PC-9 (cell line): Measurements from ENCODE around the gene ELOA2. TPM values are rescaled to one million over a fixed set of nuclear protein-coding genes. Genes with fewer than 3 reads are reported as not detected.

Source experiments
- BruUV-seq: library from RNA; stranded (reverse); fragments of 400-500 nt; replicated peaks from 2 replicates; lab custom pipeline; 2021; lab: Mats Ljungman, UMichigan
- CTCF ChIA-PET: fragments of 300-600 bp; sonication (Branson Sonifier 250); formaldehyde crosslinking; loops from one replicate; lab custom pipeline; 2022; ENCODE audit warnings: antibody characterized with exemption; lab: Charles Lee
- POLR2A ChIA-PET: fragments of 300-600 bp; sonication (Branson Sonifier 250); formaldehyde crosslinking; loops from one replicate; lab custom pipeline; 2022; ENCODE audit warnings: antibody characterized with exemption; ENCODE audit not compliant: unreplicated experiment; lab: Charles Lee
- DNase-seq, 2 experiments: peaks; one replicate each; pipeline versions ENCODE4 v3.0.0 to v3.0.0-alpha.2; 2015 to 2022; ENCODE audit warnings: mixed read lengths in 1 of 2
- H2AFZ ChIP-seq: fragments of 200-600 bp; sonication (generic); 2 replicates; pipeline ENCODE4 v1.8.1; 2017; ENCODE audit warnings: antibody characterized with exemption
- H3F3A ChIP-seq: fragments of 200-600 bp; sonication (generic); 2 replicates; pipeline ENCODE4 v1.8.1; 2017; ENCODE audit warnings: antibody characterized with exemption, mild to moderate bottlenecking, low read depth; ENCODE audit not compliant: insufficient read depth
- H3K27ac ChIP-seq: fragments of 200-600 bp; sonication (generic); 2 replicates; pipeline ENCODE4 v1.6.1; 2016; ENCODE audit warnings: mixed run types
- H3K27me3 ChIP-seq: fragments of 200-600 bp; sonication (generic); 2 replicates; pipeline ENCODE4 v1.6.1; 2016; ENCODE audit warnings: low read depth, mixed run types; ENCODE audit not compliant: insufficient read depth
- H3K36me3 ChIP-seq: fragments of 200-600 bp; sonication (generic); 2 replicates; pipeline ENCODE4 v1.6.1; 2016; ENCODE audit warnings: low read depth, mixed run types
- H3K4me1 ChIP-seq: fragments of 200-600 bp; sonication (generic); replicated peaks from 2 replicates; pipeline ENCODE4 v1.6.1; 2016; ENCODE audit warnings: mixed run types; ENCODE audit not compliant: insufficient read depth
- H3K4me2 ChIP-seq: fragments of 200-600 bp; sonication (generic); 2 replicates; pipeline ENCODE4 v1.6.1; 2017; ENCODE audit warnings: mixed run types
- H3K4me3 ChIP-seq: fragments of 200-600 bp; sonication (generic); 2 replicates; pipeline ENCODE4 v1.6.1; 2016; ENCODE audit warnings: mixed run types
- H3K79me2 ChIP-seq: fragments of 200-600 bp; sonication (generic); 2 replicates; pipeline ENCODE4 v1.6.1; 2017; ENCODE audit warnings: low read depth, mixed run types
- H3K9me2 ChIP-seq: fragments of 200-600 bp; sonication (generic); 2 replicates; pipeline ENCODE4 v1.8.1; 2017; ENCODE audit warnings: mild to moderate bottlenecking; ENCODE audit not compliant: insufficient read depth
- H3K9me3 ChIP-seq: fragments of 200-600 bp; sonication (generic); 2 replicates; pipeline ENCODE4 v1.8.1; 2016; ENCODE audit warnings: low read depth; ENCODE audit not compliant: insufficient read depth
- H4K20me1 ChIP-seq: fragments of 200-600 bp; sonication (generic); 2 replicates; pipeline ENCODE4 v1.8.1; 2017; ENCODE audit not compliant: insufficient read depth
- EZH2 ChIP-seq: fragments of 200-600 bp; sonication (generic); IDR thresholded peaks from 2 replicates; pipeline ENCODE4 v1.8.0; 2017; ENCODE audit warnings: antibody characterized with exemption, low read depth
- intact Hi-C: fragments of 100-400 bp; cut with micrococcal nuclease; formaldehyde crosslinking; loops from one replicate; pipeline ENCODE4 v1.10.0; 2022; ENCODE audit not compliant: unreplicated experiment
- total RNA-seq: library from RNA; stranded (reverse); gene quantifications from 2 replicates; pipeline ENCODE4 v1.2.3, GENCODE V29; 2021
- TF ChIP-seq, protein P1 (sequence below): fragments of 200-600 bp; sonication (generic); conservative IDR thresholded peaks from 2 replicates; pipeline ENCODE4 v1.6.1; 2017; ENCODE audit warnings: mixed run types, antibody characterized with exemption, mild to moderate bottlenecking, moderate library complexity

Gene ELOA2
- total RNA-seq, 1 experiment from 2014 or later: not detected

DNA sequence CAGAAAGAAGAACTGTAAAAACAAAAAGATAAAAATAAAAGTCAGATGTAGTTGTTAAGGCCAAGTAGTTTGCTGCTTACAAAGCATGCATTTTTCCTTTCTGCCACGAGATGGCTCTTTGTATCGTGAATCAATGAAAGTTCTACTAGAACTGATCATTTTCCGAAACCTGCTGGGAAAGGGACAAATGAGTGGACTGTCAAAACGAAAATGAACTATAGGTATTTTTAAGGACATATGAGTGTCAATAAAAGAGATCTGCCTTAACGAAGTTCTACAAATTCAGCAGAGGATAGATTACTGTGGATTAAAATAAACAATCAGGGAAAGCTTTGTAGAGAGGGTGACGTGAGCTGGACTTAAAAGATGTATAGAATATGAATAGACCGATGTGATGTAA, 15.0 kb upstream of the ELOA2 start:
- Histone ChIP-seq H3K79me2 (no peaks in the 10 kb centered on the region), H3K4me3 (no peak overlapping the region), H3K4me1 (no peaks in the 10 kb centered on the region), H3F3A (no peaks in the 10 kb centered on the region), H4K20me1 (no peaks in the 10 kb centered on the region), H3K27ac (no peak overlapping the region), H3K4me2 (no peak overlapping the region), H2AFZ (no peak overlapping the region), H3K9me3 (no peaks in the 10 kb centered on the region), H3K36me3 (no peaks in the 10 kb centered on the region), H3K27me3 (no peaks in the 10 kb centered on the region; the same call in 1 of the 2 replicates), H3K9me2 (no peaks in the 10 kb centered on the region)
- POLR2A ChIA-PET: no interaction called here
- TF ChIP-seq EZH2: no peak
- TF ChIP-seq, protein P1, sequence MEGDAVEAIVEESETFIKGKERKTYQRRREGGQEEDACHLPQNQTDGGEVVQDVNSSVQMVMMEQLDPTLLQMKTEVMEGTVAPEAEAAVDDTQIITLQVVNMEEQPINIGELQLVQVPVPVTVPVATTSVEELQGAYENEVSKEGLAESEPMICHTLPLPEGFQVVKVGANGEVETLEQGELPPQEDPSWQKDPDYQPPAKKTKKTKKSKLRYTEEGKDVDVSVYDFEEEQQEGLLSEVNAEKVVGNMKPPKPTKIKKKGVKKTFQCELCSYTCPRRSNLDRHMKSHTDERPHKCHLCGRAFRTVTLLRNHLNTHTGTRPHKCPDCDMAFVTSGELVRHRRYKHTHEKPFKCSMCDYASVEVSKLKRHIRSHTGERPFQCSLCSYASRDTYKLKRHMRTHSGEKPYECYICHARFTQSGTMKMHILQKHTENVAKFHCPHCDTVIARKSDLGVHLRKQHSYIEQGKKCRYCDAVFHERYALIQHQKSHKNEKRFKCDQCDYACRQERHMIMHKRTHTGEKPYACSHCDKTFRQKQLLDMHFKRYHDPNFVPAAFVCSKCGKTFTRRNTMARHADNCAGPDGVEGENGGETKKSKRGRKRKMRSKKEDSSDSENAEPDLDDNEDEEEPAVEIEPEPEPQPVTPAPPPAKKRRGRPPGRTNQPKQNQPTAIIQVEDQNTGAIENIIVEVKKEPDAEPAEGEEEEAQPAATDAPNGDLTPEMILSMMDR: peak; percentile 77
- BruUV-seq: no TSS peak
- intact Hi-C loops: loop anchor here (1.0 to 5.0 kb wide), 2 partner anchors 155 to 697 kb away; no protein-coding TSS in a partner anchor
- peak; percentile 3 to 40 for DNase-seq
- CTCF ChIA-PET: interaction anchor here (1.0 kb wide), 1 partner anchor 154 kb away, joined by 3 read pairs; no protein-coding TSS in a partner anchor

DNA sequence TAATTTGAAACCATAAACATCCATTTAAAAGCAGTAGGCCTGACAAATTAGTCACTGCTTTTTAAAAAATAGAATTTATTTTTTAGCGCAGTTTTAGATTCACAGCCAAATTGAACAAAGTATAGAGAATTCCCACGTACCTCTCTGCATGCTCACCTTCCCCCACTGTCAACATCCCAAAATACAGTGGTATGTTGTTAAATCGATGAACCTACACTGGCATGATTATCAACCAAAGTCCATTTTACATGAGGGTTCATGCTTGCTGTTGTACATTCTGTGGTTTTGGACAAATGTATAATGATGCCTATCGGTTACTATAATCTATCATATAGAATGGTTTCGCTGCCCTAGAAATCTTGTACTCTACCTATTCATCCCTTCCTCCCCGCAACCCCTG, 5.6 kb upstream of the ELOA2 start:
- Histone ChIP-seq H3K4me1 (no peaks in the 10 kb centered on the region), H3K9me2 (no peaks in the 10 kb centered on the region), H2AFZ (no peak overlapping the region), H4K20me1 (no peaks in the 10 kb centered on the region), H3K36me3 (no peaks in the 10 kb centered on the region), H3K4me2 (no peak overlapping the region), H3K27me3 (no peaks in the 10 kb centered on the region; the same call in 1 of the 2 replicates), H3K79me2 (no peaks in the 10 kb centered on the region), H3K4me3 (no peak overlapping the region), H3K9me3 (no peaks in the 10 kb centered on the region), H3K27ac (no peak overlapping the region), H3F3A (no peaks in the 10 kb centered on the region)
- no peak for DNase-seq
- intact Hi-C loops: no loop called here
- TF ChIP-seq, protein P1: no peak
- TF ChIP-seq EZH2: no peak
- BruUV-seq: no TSS peak
- POLR2A ChIA-PET: no interaction called here
- CTCF ChIA-PET: no interaction called here

DNA sequence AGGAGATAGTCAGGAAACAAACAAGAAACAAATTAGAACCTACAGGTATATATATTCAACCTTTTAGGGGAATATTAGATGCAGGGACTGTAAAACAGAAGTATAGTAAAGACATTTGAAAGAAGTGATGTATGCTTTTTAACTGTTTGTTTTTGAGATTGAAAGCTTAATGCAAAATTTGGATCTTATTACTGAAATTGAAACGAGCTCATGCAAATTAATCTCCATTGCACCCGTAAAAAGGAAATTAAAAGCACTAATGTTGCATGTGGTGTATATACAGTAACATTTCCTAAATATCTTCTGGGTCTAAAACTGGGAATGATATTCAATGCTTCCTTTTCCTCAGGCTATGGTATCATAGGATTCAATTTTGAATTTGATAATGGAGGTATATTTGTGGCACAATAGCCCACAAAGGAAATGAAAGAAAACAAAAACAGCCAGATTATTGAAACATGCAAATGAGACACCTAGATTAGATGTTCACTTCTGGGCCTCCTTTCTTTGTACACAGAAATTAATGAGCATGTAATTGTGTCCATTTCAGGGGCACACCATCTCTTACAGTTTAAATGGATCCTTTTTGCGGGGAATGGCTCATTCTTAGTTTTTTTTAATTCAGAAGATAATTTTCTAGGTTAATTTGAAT, 1.6 kb upstream of the ELOA2 start:
- Histone ChIP-seq H3K27me3 (peaks cover 8% of the 10 kb centered on the region; the same call in 1 of the 2 replicates), H2AFZ (no peak overlapping the region), H3K36me3 (no peaks in the 10 kb centered on the region), H3K27ac (no peak overlapping the region), H3F3A (no peaks in the 10 kb centered on the region), H3K9me2 (no peaks in the 10 kb centered on the region), H3K4me1 (no peaks in the 10 kb centered on the region), H4K20me1 (no peaks in the 10 kb centered on the region), H3K4me2 (no peak overlapping the region), H3K9me3 (no peaks in the 10 kb centered on the region), H3K79me2 (no peaks in the 10 kb centered on the region), H3K4me3 (no peak overlapping the region)
- no TSS peak for BruUV-seq
- TF ChIP-seq, protein P1: no peak
- no peak for TF ChIP-seq EZH2
- CTCF ChIA-PET: no interaction called here
- POLR2A ChIA-PET: no interaction called here
- no peak for DNase-seq
- intact Hi-C loops: no loop called here
